Left ventricle myocardium inferior (tissue), 1 donor: Measurements from ENCODE around the gene KRT35. TPM values are rescaled to one million over a fixed set of nuclear protein-coding genes. Genes with fewer than 3 reads are reported as not detected.
A peak's percentile ranks its signal among the peaks of the same experiment; 100 is the strongest.

Source experiments
- DNase-seq: peaks from one replicate; pipeline ENCODE4 v3.0.0-alpha.2; 2020
- H3K27ac ChIP-seq: fragments of 200-600 bp; replicated peaks from 2 replicates; pipeline ENCODE4 v1.8.0; 2021
- H3K27me3 ChIP-seq: fragments of 200-600 bp; 2 replicates; pipeline ENCODE4 v1.8.0; 2021; ENCODE audit warnings: low read depth
- H3K36me3 ChIP-seq: fragments of 200-600 bp; 2 replicates; pipeline ENCODE4 v1.8.0; 2021
- H3K4me1 ChIP-seq: fragments of 200-600 bp; 2 replicates; pipeline ENCODE4 v1.8.0; 2021
- H3K4me3 ChIP-seq: fragments of 200-600 bp; 2 replicates; pipeline ENCODE4 v1.8.0; 2021; ENCODE audit warnings: mild to moderate bottlenecking, moderate library complexity
- H3K9me3 ChIP-seq: fragments of 200-600 bp; replicated peaks from 2 replicates; pipeline ENCODE4 v1.8.0; 2021
- CTCF ChIP-seq: fragments of 200-600 bp; IDR thresholded peaks from 2 replicates; pipeline ENCODE4 v1.8.0; 2021; ENCODE audit warnings: antibody characterized with exemption, mild to moderate bottlenecking, borderline replicate concordance
- intact Hi-C: fragments of 100-400 bp; cut with micrococcal nuclease; formaldehyde crosslinking; loops from one replicate; pipeline ENCODE4 v1.11.0; 2022
- total RNA-seq: library from RNA; stranded (reverse); fragmentation: NEBNext Ultra II Directional; extraction: Animal tissue kit (Norgen Biotek cat#: 25700); gene quantifications from one replicate; pipeline ENCODE4 v1.2.1, GENCODE V29; 2021
- donor health status: DM: no; HTN: yes; CAD: no; lungs with severe emphysema.

The KRT35 gene
- total RNA-seq, 1 donor from 2014 or later, result not detected

DNA sequence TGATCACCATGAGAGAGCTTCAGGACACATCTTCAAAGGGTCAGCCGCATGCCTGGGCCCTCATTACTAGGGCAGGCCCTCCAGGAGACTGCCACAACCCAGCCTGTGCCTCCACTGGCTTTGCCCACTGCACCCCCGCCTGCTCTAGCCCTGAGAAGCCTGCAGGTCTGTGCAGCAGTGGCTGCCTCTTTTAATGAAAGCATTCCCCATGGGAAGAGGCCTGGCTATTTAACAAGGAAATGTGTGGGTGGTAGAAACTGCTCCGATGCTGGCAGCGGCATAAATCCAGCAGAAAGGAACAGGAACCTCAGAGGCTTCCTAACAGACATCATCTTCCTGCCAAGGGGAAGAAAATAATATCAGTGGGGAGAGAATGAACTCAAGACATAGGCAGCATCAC, 13.4 kb downstream of the KRT35 start:
- Histone ChIP-seq H3K9me3 (peaks cover 35% of the 10 kb centered on the region), H3K36me3 (no peaks in the 10 kb centered on the region), H3K27ac (no peak overlapping the region), H3K4me1 (peaks cover 15% of the 10 kb centered on the region), H3K4me3 (no peak overlapping the region), H3K27me3 (peaks cover 46% of the 10 kb centered on the region)
- TF ChIP-seq CTCF, result no peak
- intact Hi-C loops, result no loop called here
- no peak for DNase-seq

DNA sequence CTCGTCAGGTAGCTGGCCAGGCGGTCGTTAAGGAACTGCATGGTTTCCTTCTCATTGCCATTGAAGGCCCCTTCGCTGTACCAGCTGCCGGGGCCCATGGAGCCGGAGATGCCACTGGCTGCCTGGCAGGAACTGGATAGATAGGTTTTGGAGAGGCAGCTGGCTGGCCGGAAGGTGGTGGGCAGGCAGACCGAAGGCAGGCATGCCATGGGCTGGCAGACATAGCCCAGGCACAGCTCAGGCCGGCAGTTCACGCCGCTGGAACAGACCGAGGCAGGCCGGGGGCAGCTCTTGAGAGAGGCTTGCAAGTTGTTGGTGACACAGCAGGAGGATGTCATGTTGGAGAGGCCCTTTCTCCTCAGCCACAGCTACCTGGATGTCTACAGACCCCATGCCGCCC, 14.0 kb downstream of the KRT35 start, which contains the start of gene KRT32:
Gene KRT32 (minus strand): TSS at position 399 of the 400 bp plus-strand sequence. CDS start 61 bp downstream, at position 338.
- H3K9me3 ChIP-seq, result peaks cover 30% of the 10 kb centered on the region
- no peak for TF ChIP-seq CTCF
- H3K4me1 ChIP-seq, result peaks cover 15% of the 10 kb centered on the region
- H3K36me3 ChIP-seq, result no peaks in the 10 kb centered on the region
- H3K4me3 ChIP-seq, result no peak within 1 kb of the TSS
- DNase-seq, result no peak
- intact Hi-C loops, result no loop called here
- H3K27me3 ChIP-seq, result peaks cover 52% of the 10 kb centered on the region
- H3K27ac ChIP-seq, result no peak within 1 kb of the TSS

GRCh38 chr17:41464682-41465081, 16.3 kb downstream of the KRT35 start:
- Histone ChIP-seq H3K9me3 (peaks cover 17% of the 10 kb centered on the region), H3K27ac (no peak overlapping the region), H3K27me3 (peaks cover 75% of the 10 kb centered on the region), H3K4me1 (peaks cover 15% of the 10 kb centered on the region), H3K4me3 (no peak overlapping the region), H3K36me3 (no peaks in the 10 kb centered on the region)
- intact Hi-C loops, result no loop called here
- DNase-seq, result peak; percentile 42
- TF ChIP-seq CTCF, result no peak

GRCh38 chr17:41464173-41464572, 16.8 kb downstream of the KRT35 start:
- DNase-seq, result no peak
- peaks cover 80% of the 10 kb centered on the region for H3K27me3 ChIP-seq
- H3K27ac ChIP-seq, result no peak overlapping the region
- intact Hi-C loops, result no loop called here
- H3K4me3 ChIP-seq, result no peak overlapping the region
- no peak for TF ChIP-seq CTCF
- H3K4me1 ChIP-seq, result peaks cover 15% of the 10 kb centered on the region
- H3K9me3 ChIP-seq, result peaks cover 17% of the 10 kb centered on the region
- H3K36me3 ChIP-seq, result no peaks in the 10 kb centered on the region

- no peaks in the 10 kb centered on the region for H3K36me3 ChIP-seq
- H3K9me3 ChIP-seq, result peaks cover 14% of the 10 kb centered on the region
- H3K4me3 ChIP-seq, result no peak overlapping the region
- peaks cover 15% of the 10 kb centered on the region for H3K4me1 ChIP-seq
- H3K27ac ChIP-seq, result no peak overlapping the region
- no peak for DNase-seq
- intact Hi-C loops, result no loop called here
- no peak for TF ChIP-seq CTCF
- peaks cover 83% of the 10 kb centered on the region for H3K27me3 ChIP-seq
These were observed 17.2 kb downstream of the KRT35 start for GRCh38 chr17:41463746-41464145.
